WERI-Rb-1 (cell line): ENCODE measurements around the gene EIF3I.

Experiments
- DNase-seq: peaks from one replicate; pipeline ENCODE4 v3.0.0-alpha.2; 2020
- H3K27ac ChIP-seq: fragments of 250-450 bp; sonication (Bioruptor Pico); 2 replicates; pipeline ENCODE4 v1.5.1; 2020; ENCODE audit warnings: mild to moderate bottlenecking, moderate library complexity
- H3K27me3 ChIP-seq: fragments of 250-450 bp; sonication (Bioruptor Pico); 2 replicates; pipeline ENCODE4 v1.5.1; 2021; ENCODE audit warnings: mild to moderate bottlenecking, low read depth, moderate library complexity; ENCODE audit not compliant: insufficient read depth, severe bottlenecking
- H3K36me3 ChIP-seq: fragments of 250-450 bp; sonication (Bioruptor Pico); 2 replicates; pipeline ENCODE4 v1.5.1; 2020; ENCODE audit warnings: mild to moderate bottlenecking, moderate library complexity
- H3K4me3 ChIP-seq: 2 replicates; pipeline ENCODE4 v1.5.1; 2011; ENCODE audit warnings: low read depth, mild to moderate bottlenecking, control low read depth, low read length
- H3K9me3 ChIP-seq: fragments of 250-450 bp; sonication (Bioruptor Pico); 2 replicates; pipeline ENCODE4 v1.5.1; 2021; ENCODE audit warnings: mild to moderate bottlenecking, moderate library complexity; ENCODE audit not compliant: severe bottlenecking
- CTCF ChIP-seq: IDR thresholded peaks from 2 replicates; pipeline ENCODE4 v1.5.1; 2011; ENCODE audit warnings: low read depth, mild to moderate bottlenecking, control low read depth, inconsistent platforms, low read length

The EIF3I gene

GRCh38 chr1:32247452-32247851 lies 25.2 kb downstream of the EIF3I start:
- H3K27me3 ChIP-seq = no peaks in the 10 kb centered on the region
- no peak overlapping the region for H3K27ac ChIP-seq
- DNase-seq = no peak
- no peaks in the 10 kb centered on the region for H3K9me3 ChIP-seq
- H3K36me3 ChIP-seq = no peaks in the 10 kb centered on the region
- no peak for TF ChIP-seq CTCF
- no peak overlapping the region for H3K4me3 ChIP-seq

- H3K4me3 ChIP-seq = no peak overlapping the region
- H3K27ac ChIP-seq = no peak overlapping the region
- TF ChIP-seq CTCF = peak; percentile 87
- no peaks in the 10 kb centered on the region for H3K9me3 ChIP-seq
- peak; percentile 75 for DNase-seq
- H3K27me3 ChIP-seq = no peaks in the 10 kb centered on the region
- no peaks in the 10 kb centered on the region for H3K36me3 ChIP-seq
Observed at GRCh38 chr1:32247983-32248889, 26.0 kb downstream of the EIF3I start.

GRCh38 chr1:32249831-32250525 lies 27.8 kb downstream of the EIF3I start:
- no peak overlapping the region for H3K4me3 ChIP-seq
- no peaks in the 10 kb centered on the region for H3K27me3 ChIP-seq
- TF ChIP-seq CTCF = no peak
- no peak overlapping the region for H3K27ac ChIP-seq
- H3K9me3 ChIP-seq = no peaks in the 10 kb centered on the region
- H3K36me3 ChIP-seq = no peaks in the 10 kb centered on the region
- no peak for DNase-seq

GRCh38 chr1:32250893-32251716 lies 28.9 kb downstream of the EIF3I start, which contains the start of gene LCK:
TSS of gene LCK (plus strand) at chr1:32251265. CDS start at chr1:32274330, 23,065 bp downstream.
- Histone ChIP-seq H3K4me3 (no peak within 1 kb of the TSS), H3K27ac (no peak within 1 kb of the TSS)

More at GRCh38 chr1:32250893-32251716, 28.9 kb downstream of the EIF3I start, which contains the start of gene LCK:
- no peak for TF ChIP-seq CTCF
- Histone ChIP-seq H3K9me3 (no peaks in the 10 kb centered on the region), H3K36me3 (no peaks in the 10 kb centered on the region), H3K27me3 (no peaks in the 10 kb centered on the region)
- DNase-seq = no peak
